IMR-90 (cell line): ENCODE data around the gene DSG3. TPM values are rescaled to one million over a fixed set of nuclear protein-coding genes. Genes with fewer than 3 reads are reported as not detected.

Experiments
- ATAC-seq: fragments of 200-7000 bp; cut with Tn5 transposase; 2 replicates; pipeline ENCODE4 v1.9.1; 2020; ENCODE audit warnings: low read depth, mild to moderate bottlenecking, moderate library complexity
- BruUV-seq: library from RNA; stranded (reverse); fragments of 400-500 nt; replicated peaks from 2 replicates; lab custom pipeline; 2021; lab: Mats Ljungman, UMichigan
- CTCF ChIA-PET: fragments of 300-600 bp; formaldehyde crosslinking; extraction: SDS; loops from one replicate; lab custom pipeline; 2021; ENCODE audit warnings: antibody characterized with exemption; lab: Yijun Ruan, JAX
- POLR2A ChIA-PET: fragments of 300-600 bp; sonication (Branson Sonifier 250); formaldehyde crosslinking; loops from one replicate; lab custom pipeline; 2022; ENCODE audit warnings: antibody characterized with exemption; ENCODE audit not compliant: unreplicated experiment; lab: Charles Lee
- DNase-seq: peaks from one replicate; pipeline ENCODE4 v3.0.0; 2013
- H2AFZ ChIP-seq: replicated peaks from 2 replicates; pipeline ENCODE3; 2013; ENCODE audit warnings: low read length, mild to moderate bottlenecking; ENCODE audit not compliant: poor library complexity
- H2AK5ac ChIP-seq: 2 replicates; pipeline ENCODE4 v1.6.1; 2013; ENCODE audit warnings: low read depth, low read length, inconsistent platforms
- H2AK9ac ChIP-seq: replicated peaks from 2 replicates; pipeline ENCODE3; 2013; ENCODE audit warnings: mild to moderate bottlenecking, low read depth, low read length, moderate library complexity; ENCODE audit not compliant: poor library complexity
- H2BK120ac ChIP-seq: 2 replicates; pipeline ENCODE4 v1.6.1; 2013; ENCODE audit warnings: low read depth, low read length, inconsistent platforms
- H2BK15ac ChIP-seq: 3 replicates; pipeline ENCODE4 v1.6.1; 2013; ENCODE audit warnings: low read depth, low read length, inconsistent platforms
- H2BK20ac ChIP-seq: 2 replicates; pipeline ENCODE4 v1.6.1; 2013; ENCODE audit warnings: low read depth, mild to moderate bottlenecking, inconsistent platforms, low read length, moderate library complexity
- H2BK5ac ChIP-seq: 2 replicates; pipeline ENCODE4 v1.6.1; 2013; ENCODE audit warnings: mild to moderate bottlenecking, low read depth, low read length, inconsistent platforms; ENCODE audit not compliant: poor library complexity, severe bottlenecking
- H3K14ac ChIP-seq: replicated peaks from 2 replicates; pipeline ENCODE4 v1.6.1; 2013; ENCODE audit warnings: low read depth, low read length, inconsistent platforms
- H3K18ac ChIP-seq: 2 replicates; pipeline ENCODE4 v1.6.1; 2013; ENCODE audit warnings: low read depth, low read length, control low read depth
- H3K23ac ChIP-seq: 2 replicates; pipeline ENCODE4 v1.6.1; 2013; ENCODE audit warnings: low read depth, low read length, inconsistent platforms
- H3K27ac ChIP-seq: 2 replicates; pipeline ENCODE4 v1.5.1; 2013; ENCODE audit warnings: mild to moderate bottlenecking, control low read depth, low read length; ENCODE audit not compliant: insufficient read depth
- H3K27me3 ChIP-seq: 2 replicates; pipeline ENCODE4 v1.6.1; 2013; ENCODE audit warnings: low read length; ENCODE audit not compliant: control insufficient read depth, insufficient read depth
- H3K36me3 ChIP-seq: 2 replicates; pipeline ENCODE4 v1.6.1; 2013; ENCODE audit warnings: low read length, mixed read lengths; ENCODE audit not compliant: control insufficient read depth, insufficient read depth
- H3K4ac ChIP-seq: 2 replicates; pipeline ENCODE4 v1.6.1; 2013; ENCODE audit warnings: low read depth, low read length, inconsistent platforms
- H3K4me1 ChIP-seq: 2 replicates; pipeline ENCODE4 v1.6.1; 2013; ENCODE audit warnings: low read length, mixed read lengths; ENCODE audit not compliant: control insufficient read depth, insufficient read depth
- H3K4me2 ChIP-seq: 2 replicates; pipeline ENCODE4 v1.6.1; 2013; ENCODE audit warnings: low read depth, mild to moderate bottlenecking, control low read depth, low read length, moderate library complexity
- H3K4me3 ChIP-seq: 2 replicates; pipeline ENCODE4 v1.5.1; 2013; ENCODE audit warnings: low read depth, mild to moderate bottlenecking, control low read depth, low read length, moderate library complexity; ENCODE audit not compliant: insufficient read depth
- H3K56ac ChIP-seq: 2 replicates; pipeline ENCODE4 v1.6.1; 2013; ENCODE audit warnings: low read length, inconsistent platforms; ENCODE audit not compliant: insufficient read depth; ENCODE audit errors: extremely low read depth
- H3K79me1 ChIP-seq, 2 experiments: 2 replicates each; pipeline ENCODE4 v1.6.1; 2013; ENCODE audit warnings: low read length in 2 of 2, inconsistent platforms in 1 of 2, low read depth in 1 of 2
- H3K9ac ChIP-seq: 2 replicates; pipeline ENCODE4 v1.6.1; 2013; ENCODE audit warnings: low read depth, low read length, control low read depth
- H3K9me1 ChIP-seq: 2 replicates; pipeline ENCODE4 v1.6.1; 2013; ENCODE audit warnings: low read length, inconsistent platforms; ENCODE audit not compliant: insufficient read depth
- H3K9me3 ChIP-seq: 2 replicates; pipeline ENCODE4 v1.6.1; 2013; ENCODE audit warnings: low read length; ENCODE audit not compliant: control insufficient read depth, insufficient read depth
- H4K20me1 ChIP-seq: 2 replicates; pipeline ENCODE4 v1.6.1; 2013; ENCODE audit warnings: low read length, inconsistent platforms; ENCODE audit not compliant: insufficient read depth
- H4K5ac ChIP-seq: 2 replicates; pipeline ENCODE4 v1.6.1; 2013; ENCODE audit warnings: mild to moderate bottlenecking, low read depth, low read length, control low read depth
- H4K8ac ChIP-seq, 2 experiments: 2 replicates each; pipeline ENCODE4 v1.6.1; 2013; ENCODE audit warnings: low read depth in 2 of 2, low read length in 2 of 2, control low read depth in 1 of 2, inconsistent platforms in 1 of 2
- H4K91ac ChIP-seq: 2 replicates; pipeline ENCODE4 v1.6.1; 2013; ENCODE audit warnings: low read depth, low read length, inconsistent platforms; ENCODE audit not compliant: insufficient read depth
- MXI1 ChIP-seq: IDR thresholded peaks from 2 replicates; pipeline ENCODE4 v1.6.1; 2012; ENCODE audit warnings: low read depth, mild to moderate bottlenecking, low read length, moderate library complexity, borderline replicate concordance
- RAD21 ChIP-seq: IDR thresholded peaks from 2 replicates; pipeline ENCODE4 v1.6.1; 2012; ENCODE audit warnings: low read length, improper control_type of control experiment
- RFX5 ChIP-seq: IDR thresholded peaks from 2 replicates; pipeline ENCODE4 v1.8.0; 2012; ENCODE audit warnings: low read depth, mild to moderate bottlenecking, low read length, moderate library complexity
- SMC3 ChIP-seq: fragments of 150-350 bp; IDR thresholded peaks from 2 replicates; pipeline ENCODE4 v1.6.1; 2016; ENCODE audit warnings: low read depth, mild to moderate bottlenecking, antibody characterized with exemption, low read length, moderate library complexity
- WGBS, 2 experiments: methylation state at CpG; one replicate each; pipeline versions ENCODE4 v1.1.5 to v1.1.7; 2013; ENCODE audit warnings: missing lambda C conversion rate in 2 of 2; ENCODE audit not compliant: insufficient read length in 1 of 2; ENCODE audit errors: extremely low coverage in 2 of 2; 5-methylcytosine and 5-hydroxymethylcytosine counted together
- dilution Hi-C: fragments of 300-500 bp; cut with HindIII; formaldehyde crosslinking; loops from one replicate; pipeline ENCODE4 v1.14.3; 2018; ENCODE audit warnings: low sequenced_read_pairs; ENCODE audit not compliant: unreplicated experiment
- in situ Hi-C: fragments of 300-500 bp; cut with MboI; formaldehyde crosslinking; loops from 3 replicates; pipeline ENCODE4 v1.14.3; 2019; ENCODE audit warnings: low sequenced_read_pairs, inconsistent platforms, mixed read lengths
- intact Hi-C: fragments of 100-400 bp; cut with micrococcal nuclease; formaldehyde crosslinking; loops from 2 replicates; pipeline ENCODE4 v1.10.0; 2022
- polyA plus RNA-seq, 3 experiments: library from polyadenylated mRNA; depleted of rRNA; stranded (reverse); fragments of >200 nt; gene quantifications; 2 replicates each; pipeline ENCODE4 v1.2.3, GENCODE V29; 2012; ENCODE audit warnings: low replicate concordance in 1 of 3
- total RNA-seq: library from RNA; depleted of rRNA; stranded (reverse); fragments of >200 nt; gene quantifications from 2 replicates; pipeline ENCODE4 v1.2.3, GENCODE V29; 2012

Gene DSG3
- total and polyA plus RNA-seq, 2 of the 4 experiments (the other 2 are of a cell fraction), result not detected

- WGBS, 2 experiments, result no CpG with 5 or more reads among the region's 6 CpGs
- Histone ChIP-seq H3K56ac (no peak overlapping the region), H3K4ac (no peak overlapping the region), H3K9me1 (no peaks in the 10 kb centered on the region), H2BK120ac (no peak overlapping the region), H3K9me3 (no peaks in the 10 kb centered on the region; the same call in 1 of the 2 replicates), H2AK5ac (no peak overlapping the region), H2BK5ac (no peak overlapping the region), H3K9ac (no peak overlapping the region), H4K91ac (no peak overlapping the region), H3K79me1 (no peaks in the 10 kb centered on the region), H4K5ac (no peak overlapping the region), H3K23ac (no peak overlapping the region), H2BK15ac (no peak overlapping the region), H3K27ac (no peak overlapping the region), H2AK9ac (no peak overlapping the region), H4K20me1 (no peaks in the 10 kb centered on the region), H3K14ac (no peak overlapping the region), H2BK20ac (no peak overlapping the region), H3K18ac (no peak overlapping the region), H4K8ac (no peak overlapping the region), H2AFZ (no peak overlapping the region), H3K36me3 (no peaks in the 10 kb centered on the region), H3K4me2 (no peak overlapping the region), H3K27me3 (no peaks in the 10 kb centered on the region), H3K4me3 (no peak overlapping the region), H3K4me1 (no peaks in the 10 kb centered on the region)
- no TSS peak for BruUV-seq
- DNase-seq, result no peak
- no peak for ATAC-seq
- POLR2A ChIA-PET, result no interaction called here
- CTCF ChIA-PET, result no interaction called here
- no peak for TF ChIP-seq RAD21
- no peak for TF ChIP-seq RFX5
- no peak for TF ChIP-seq MXI1
- no peak for TF ChIP-seq SMC3
- dilution Hi-C loops (no loop called here), intact Hi-C loops (no loop called here), in situ Hi-C loops (no loop called here)
These were observed 7.7 kb upstream of the DSG3 start for GRCh38 chr18:31439807-31440325.
